Uterus (tissue), 2 donors: Measurements from ENCODE around the gene C20orf204.

Experiments used
- POLR2A ChIP-seq, 2 donors: fragments of 450-650 bp; IDR thresholded peaks; one replicate each; pipeline ENCODE4 v1.6.1; 2016; ENCODE audit warnings: antibody characterized with exemption in 2 of 2, mild to moderate bottlenecking in 1 of 2, moderate library complexity in 1 of 2
- TF ChIP-seq, protein P1 (sequence below), 4 experiments: fragments of 200-600 bp in 2 of 4; fragments of 450-650 bp in 2 of 4; sonication (generic) in 2 of 4; IDR thresholded peaks; one replicate each; pipeline ENCODE4 v1.5.1; 2016 to 2019; ENCODE audit warnings: antibody characterized with exemption in 4 of 4, mild to moderate bottlenecking in 2 of 4, moderate library complexity in 1 of 4

- TF ChIP-seq, protein P1, sequence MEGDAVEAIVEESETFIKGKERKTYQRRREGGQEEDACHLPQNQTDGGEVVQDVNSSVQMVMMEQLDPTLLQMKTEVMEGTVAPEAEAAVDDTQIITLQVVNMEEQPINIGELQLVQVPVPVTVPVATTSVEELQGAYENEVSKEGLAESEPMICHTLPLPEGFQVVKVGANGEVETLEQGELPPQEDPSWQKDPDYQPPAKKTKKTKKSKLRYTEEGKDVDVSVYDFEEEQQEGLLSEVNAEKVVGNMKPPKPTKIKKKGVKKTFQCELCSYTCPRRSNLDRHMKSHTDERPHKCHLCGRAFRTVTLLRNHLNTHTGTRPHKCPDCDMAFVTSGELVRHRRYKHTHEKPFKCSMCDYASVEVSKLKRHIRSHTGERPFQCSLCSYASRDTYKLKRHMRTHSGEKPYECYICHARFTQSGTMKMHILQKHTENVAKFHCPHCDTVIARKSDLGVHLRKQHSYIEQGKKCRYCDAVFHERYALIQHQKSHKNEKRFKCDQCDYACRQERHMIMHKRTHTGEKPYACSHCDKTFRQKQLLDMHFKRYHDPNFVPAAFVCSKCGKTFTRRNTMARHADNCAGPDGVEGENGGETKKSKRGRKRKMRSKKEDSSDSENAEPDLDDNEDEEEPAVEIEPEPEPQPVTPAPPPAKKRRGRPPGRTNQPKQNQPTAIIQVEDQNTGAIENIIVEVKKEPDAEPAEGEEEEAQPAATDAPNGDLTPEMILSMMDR (IDR thresholded peaks at IDR 0.05) = no peak
- TF ChIP-seq POLR2A (IDR thresholded peaks at IDR 0.05) = no peak
Measured at GRCh38 chr20:64074963-64075362, 39.0 kb downstream of the C20orf204 start.
